Fibroblast of lung (primary cell): ENCODE data around the gene GFER. TPM values are rescaled to one million over a fixed set of nuclear protein-coding genes. Genes with fewer than 3 reads are reported as not detected.

ENCODE experiments used
- DNase-seq, 2 donors: peaks; one replicate each; pipeline versions ENCODE4 v3.0.0 to v3.0.0-alpha.2; 2010; ENCODE audit warnings: low read depth in 2 of 2
- H2AFZ ChIP-seq: 2 replicates; pipeline ENCODE4 v1.5.1; 2012; ENCODE audit warnings: low read length, control low read depth, inconsistent platforms
- H3K27ac ChIP-seq: 2 replicates; pipeline ENCODE4 v1.5.1; 2011; ENCODE audit warnings: low read length, control low read depth; ENCODE audit not compliant: insufficient read depth
- H3K27me3 ChIP-seq: 2 replicates; pipeline ENCODE4 v1.5.1; 2011; ENCODE audit warnings: mild to moderate bottlenecking, low read length; ENCODE audit not compliant: control insufficient read depth, insufficient read depth
- H3K36me3 ChIP-seq: 2 replicates; pipeline ENCODE4 v1.5.1; 2011; ENCODE audit warnings: low read length; ENCODE audit not compliant: control insufficient read depth, insufficient read depth
- H3K4me1 ChIP-seq: 2 replicates; pipeline ENCODE4 v1.5.1; 2011; ENCODE audit warnings: low read length; ENCODE audit not compliant: control insufficient read depth, insufficient read depth; ENCODE audit errors: extremely low read depth
- H3K4me2 ChIP-seq: 2 replicates; pipeline ENCODE4 v1.5.1; 2011; ENCODE audit warnings: low read length, control low read depth; ENCODE audit not compliant: insufficient read depth; ENCODE audit errors: extremely low read depth
- H3K4me3 ChIP-seq, 4 experiments: fragments of 200-600 bp in 1 of 4; sonication (generic) in 1 of 4; replicated peaks in 1 of 4; 2 replicates each; pipeline ENCODE4 v1.5.1; 2011 to 2016; ENCODE audit warnings: low read length in 4 of 4, low read depth in 3 of 4, mild to moderate bottlenecking in 3 of 4, control low read depth in 2 of 4, inconsistent platforms in 1 of 4, mixed read lengths in 1 of 4; ENCODE audit not compliant: insufficient read depth in 1 of 4; ENCODE audit errors: control extremely low read depth in 1 of 4
- H3K79me2 ChIP-seq: 2 replicates; pipeline ENCODE4 v1.5.1; 2012; ENCODE audit warnings: mild to moderate bottlenecking, low read length, inconsistent platforms; ENCODE audit not compliant: control insufficient read depth, insufficient read depth
- H3K9ac ChIP-seq: 2 replicates; pipeline ENCODE4 v1.5.1; 2011; ENCODE audit warnings: mild to moderate bottlenecking, low read length, control low read depth; ENCODE audit not compliant: insufficient read depth
- H3K9me3 ChIP-seq: 2 replicates; pipeline ENCODE4 v1.5.1; 2012; ENCODE audit warnings: low read depth, low read length; ENCODE audit not compliant: control insufficient read depth, insufficient read depth
- H4K20me1 ChIP-seq: 2 replicates; pipeline ENCODE4 v1.5.1; 2011; ENCODE audit warnings: low read length; ENCODE audit not compliant: control insufficient read depth, insufficient read depth; ENCODE audit errors: extremely low read depth
- CTCF ChIP-seq, 2 donors: IDR thresholded peaks in 1 of 2; conservative IDR thresholded peaks in 1 of 2; 1 replicate in 1 of 2; 2 replicates in 1 of 2; pipeline ENCODE4 v1.5.1; 2011 to 2012; ENCODE audit warnings: low read length in 2 of 2, control low read depth in 1 of 2, inconsistent platforms in 1 of 2, low read depth in 1 of 2, mild to moderate bottlenecking in 1 of 2
- EZH2 ChIP-seq: IDR thresholded peaks from 2 replicates; pipeline ENCODE4 v1.5.1; 2012; ENCODE audit warnings: low read length, control low read depth, mild to moderate bottlenecking; ENCODE audit errors: missing control alignments
- polyA plus RNA-seq, 2 donors: library from polyadenylated mRNA; depleted of rRNA in 1 of 2; stranded (reverse) in 1 of 2; unstranded in 1 of 2; fragments of >200 nt; gene quantifications; 2 replicates each; pipeline ENCODE4 v1.2.1, GENCODE V29; 2011 to 2012; ENCODE audit warnings: missing spikeins in 1 of 2
- total RNA-seq: library from RNA; depleted of rRNA; stranded (reverse); fragments of >200 nt; gene quantifications from 2 replicates; pipeline ENCODE4 v1.2.1, GENCODE V29; 2014

Gene GFER
- total and polyA plus RNA-seq, 2 donors (not counting 1 experiment from before 2014, with no cell fraction given), result 7.5 to 13.2 TPM

GRCh38 chr16:2003231-2003826 lies 19.3 kb downstream of the GFER start:
- TF ChIP-seq CTCF (conservative IDR thresholded peaks at IDR 0.05 in 1 of 2, IDR thresholded peaks at IDR 0.05 in 1 of 2; ENCODE audit: low read depth in 1 of 2, low read length in 2 of 2) (no peak), EZH2 (no peak)
- Histone ChIP-seq H3K27ac (no peak overlapping the region), H3K36me3 (peaks cover 45% of the 10 kb centered on the region), H3K4me3 (no peak overlapping the region), H3K27me3 (no peaks in the 10 kb centered on the region), H4K20me1 (no peaks in the 10 kb centered on the region), H3K4me1 (peaks cover 19% of the 10 kb centered on the region), H3K79me2 (peaks cover 57% of the 10 kb centered on the region), H2AFZ (no peak overlapping the region), H3K4me2 (no peak overlapping the region), H3K9me3 (no peaks in the 10 kb centered on the region), H3K9ac (no peak overlapping the region)
- no peak for DNase-seq

- Histone ChIP-seq H3K4me3 (no peak overlapping the region), H3K36me3 (peaks cover 42% of the 10 kb centered on the region), H2AFZ (no peak overlapping the region), H3K4me1 (peaks cover 19% of the 10 kb centered on the region), H3K4me2 (peak overlapping the region; percentile 23), H3K9ac (no peak overlapping the region), H3K9me3 (no peaks in the 10 kb centered on the region), H3K79me2 (peaks cover 64% of the 10 kb centered on the region), H3K27me3 (no peaks in the 10 kb centered on the region), H3K27ac (no peak overlapping the region), H4K20me1 (no peaks in the 10 kb centered on the region)
- DNase-seq, result peak; percentile 76 to 87
- no peak for TF ChIP-seq EZH2
- peak; percentile 81 to 96 for TF ChIP-seq CTCF (conservative IDR thresholded peaks at IDR 0.05 in 1 of 2, IDR thresholded peaks at IDR 0.05 in 1 of 2; ENCODE audit: low read depth in 1 of 2, low read length in 2 of 2)
Observed at GRCh38 chr16:2003827-2004641, 20.0 kb downstream of the GFER start.

GRCh38 chr16:2004795-2005517 lies 21.0 kb downstream of the GFER start:
- TF ChIP-seq EZH2 (no peak), CTCF (conservative IDR thresholded peaks at IDR 0.05 in 1 of 2, IDR thresholded peaks at IDR 0.05 in 1 of 2; ENCODE audit: low read depth in 1 of 2, low read length in 2 of 2) (no peak)
- no peaks in the 10 kb centered on the region for H3K9me3 ChIP-seq
- H3K27ac ChIP-seq, result no peak overlapping the region
- peaks cover 19% of the 10 kb centered on the region for H3K4me1 ChIP-seq
- H3K4me3 ChIP-seq, result no peak overlapping the region
- no peak overlapping the region for H3K9ac ChIP-seq
- H4K20me1 ChIP-seq, result no peaks in the 10 kb centered on the region
- no peak for DNase-seq
- H2AFZ ChIP-seq, result no peak overlapping the region
- peaks cover 69% of the 10 kb centered on the region for H3K79me2 ChIP-seq
- no peaks in the 10 kb centered on the region for H3K27me3 ChIP-seq
- peaks cover 34% of the 10 kb centered on the region for H3K36me3 ChIP-seq
- H3K4me2 ChIP-seq, result no peak overlapping the region
